Right forelimb (tissue), 1 donor: ENCODE measurements around the gene FFAR1.

Experiments
- DNase-seq: peaks from one replicate; pipeline ENCODE4 v3.0.0-alpha.2; 2018

Gene FFAR1

GRCh38 chr19:35315883-35316282 is 31.8 kb upstream of the FFAR1 start:
- DNase-seq, result no peak

- DNase-seq, result no peak
Observed at GRCh38 chr19:35316560-35316959, 31.1 kb upstream of the FFAR1 start.

DNA sequence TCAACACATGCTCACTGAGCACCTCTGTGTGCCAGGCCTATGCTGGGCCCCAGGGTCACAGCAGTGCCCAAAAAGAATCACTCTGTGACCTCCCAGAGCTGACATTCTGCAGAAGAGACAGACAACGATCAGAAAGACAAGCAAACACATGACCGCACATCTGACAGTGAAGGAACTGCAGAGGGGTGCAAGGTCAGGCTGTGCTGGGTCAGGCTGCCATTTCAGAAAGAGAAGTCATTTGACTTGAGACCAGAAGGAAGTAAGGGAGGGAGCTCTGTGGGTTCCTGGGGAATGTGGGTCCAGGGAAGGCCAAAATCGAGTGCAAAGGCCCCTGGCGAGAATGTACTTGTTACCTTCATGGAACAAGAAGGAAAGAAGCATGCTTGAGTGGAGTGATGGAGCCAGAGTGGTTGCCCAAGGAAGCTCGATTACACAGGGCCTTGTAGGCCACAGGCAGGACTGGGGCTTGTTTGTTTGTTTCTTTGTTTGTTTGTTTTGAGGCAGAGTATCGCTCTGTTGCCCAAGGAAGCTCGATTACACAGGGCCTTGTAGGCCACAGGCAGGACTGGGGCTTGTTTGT is 30.1 kb upstream of the FFAR1 start:
- DNase-seq, result no peak

- DNase-seq, result no peak
Observed at GRCh38 chr19:35318679-35319448, 28.8 kb upstream of the FFAR1 start.

GRCh38 chr19:35320065-35320713 is 27.5 kb upstream of the FFAR1 start:
- no peak for DNase-seq

DNA sequence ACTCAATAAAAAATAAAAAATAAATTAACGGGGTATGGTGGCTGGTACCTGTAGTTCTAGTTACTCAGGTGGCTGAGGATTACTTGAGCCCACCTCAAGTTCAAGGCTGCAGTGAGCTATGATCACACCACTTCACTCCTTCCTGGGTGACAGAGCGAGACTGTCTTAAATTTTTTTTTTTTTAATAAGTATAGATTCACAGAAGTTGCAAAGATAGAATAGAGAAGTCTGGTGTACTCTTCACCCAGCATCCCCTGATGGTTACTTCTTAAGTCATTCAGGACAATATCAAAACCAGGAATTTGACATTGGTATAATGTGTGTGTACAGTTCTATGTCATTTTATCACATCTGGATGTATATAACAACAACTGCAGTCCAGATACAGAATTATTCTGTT is 26.4 kb upstream of the FFAR1 start:
- no peak for DNase-seq

DNA sequence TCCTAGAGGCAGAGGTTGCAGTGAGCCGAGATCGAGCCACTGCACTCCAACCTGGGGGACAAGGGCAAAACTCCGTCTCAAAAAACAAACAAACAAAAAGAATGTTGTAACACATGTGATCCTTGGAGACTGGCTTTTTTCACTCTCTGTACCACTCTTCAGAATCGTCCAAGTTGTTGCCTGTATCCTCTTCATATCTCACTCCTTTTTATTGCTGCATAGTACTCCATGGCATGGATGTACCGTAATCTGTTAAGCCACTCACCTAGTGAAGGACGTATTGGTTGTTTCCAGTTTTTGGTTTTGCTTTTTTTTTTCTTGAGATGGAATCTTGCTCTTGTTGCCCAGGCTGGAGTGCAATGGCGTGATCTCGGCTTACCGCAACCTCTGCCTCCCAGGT is 25.7 kb upstream of the FFAR1 start:
- no peak for DNase-seq

DNA sequence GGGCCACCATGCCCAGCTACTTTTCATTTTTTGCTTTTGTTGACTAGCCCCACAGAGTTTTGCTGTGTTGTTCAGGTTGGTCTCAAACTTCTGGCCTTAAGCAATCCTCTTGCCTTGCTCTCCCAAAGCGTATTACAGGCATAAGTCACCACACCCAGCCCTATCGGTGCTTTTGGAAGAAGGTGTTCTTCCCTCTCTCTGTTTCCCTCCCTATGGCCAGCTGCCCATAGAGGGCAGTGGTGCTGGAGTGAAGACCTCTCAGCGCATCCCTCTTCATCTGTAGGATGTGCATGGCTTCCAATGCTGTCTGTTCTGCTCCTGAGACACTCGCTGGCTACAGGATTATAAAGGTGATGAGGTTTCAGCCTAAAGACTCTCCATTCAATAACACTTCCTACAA is 20.1 kb upstream of the FFAR1 start:
- no peak for DNase-seq

DNA sequence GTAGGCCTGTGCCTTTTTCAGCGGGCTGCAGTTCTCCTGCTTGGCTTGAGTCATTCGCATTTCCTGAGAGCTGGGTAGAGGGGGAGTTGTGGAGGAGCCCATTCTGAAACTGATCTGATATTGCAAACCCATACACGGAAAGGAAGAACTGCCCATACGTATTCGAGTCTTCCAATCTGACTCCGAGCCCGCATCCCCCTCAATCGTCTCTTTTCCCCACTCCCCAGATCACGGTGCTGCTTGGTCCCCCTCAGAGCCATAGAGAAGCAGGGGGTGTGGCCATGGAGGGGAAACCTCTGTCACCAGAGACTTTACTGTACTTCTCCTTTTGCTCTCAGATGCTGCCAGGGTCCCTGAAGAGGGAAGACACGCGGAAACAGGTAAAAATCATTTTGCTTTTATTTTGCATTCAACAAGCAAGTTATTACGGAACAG is 18.8 kb upstream of the FFAR1 start, which contains the start of gene CD22:
TSS of gene CD22 (plus strand) at position 337 of the 435 bp plus-strand sequence. CDS start 2,854 bp downstream, outside the sequence.
- DNase-seq, result no peak

DNA sequence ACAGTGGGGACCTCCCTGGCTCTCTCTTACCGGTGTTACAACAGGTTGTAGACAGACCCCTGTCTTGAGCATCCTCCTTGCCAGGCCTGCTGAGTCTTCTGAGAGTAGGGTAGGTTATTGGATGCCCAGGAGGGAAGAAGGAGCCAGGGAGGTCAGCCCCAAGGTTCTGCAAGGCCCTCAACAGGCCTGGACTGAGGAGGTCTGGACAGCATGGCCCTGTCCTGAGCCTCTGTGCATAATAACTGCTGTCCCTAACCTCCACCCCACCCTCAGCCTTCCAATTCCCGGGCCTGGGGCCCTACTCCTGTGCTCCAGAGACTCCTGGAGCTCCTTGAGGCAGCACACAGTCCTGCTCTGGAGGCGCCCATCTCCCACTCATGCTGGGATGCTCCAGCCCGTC is 18.4 kb upstream of the FFAR1 start:
- DNase-seq, result no peak

DNA sequence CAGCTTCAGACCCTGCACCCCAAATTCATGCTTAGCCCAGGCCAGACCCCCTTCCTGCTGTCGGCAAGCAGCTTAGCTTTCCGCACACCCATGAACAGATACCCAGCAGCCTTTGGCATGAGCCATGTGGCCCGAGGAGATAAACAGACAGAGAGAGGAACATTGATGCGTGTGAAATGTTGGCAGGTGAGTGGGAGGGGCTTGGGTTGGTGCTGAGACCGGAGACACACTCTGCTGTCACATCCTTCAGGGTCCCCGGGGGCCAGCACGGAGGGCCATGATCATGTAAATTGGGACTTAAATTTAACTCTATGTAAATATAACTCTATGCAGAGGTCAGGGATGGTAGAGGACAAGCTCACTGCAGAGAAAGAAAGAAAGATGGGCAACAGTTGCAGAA is 17.2 kb upstream of the FFAR1 start:
- no peak for DNase-seq

DNA sequence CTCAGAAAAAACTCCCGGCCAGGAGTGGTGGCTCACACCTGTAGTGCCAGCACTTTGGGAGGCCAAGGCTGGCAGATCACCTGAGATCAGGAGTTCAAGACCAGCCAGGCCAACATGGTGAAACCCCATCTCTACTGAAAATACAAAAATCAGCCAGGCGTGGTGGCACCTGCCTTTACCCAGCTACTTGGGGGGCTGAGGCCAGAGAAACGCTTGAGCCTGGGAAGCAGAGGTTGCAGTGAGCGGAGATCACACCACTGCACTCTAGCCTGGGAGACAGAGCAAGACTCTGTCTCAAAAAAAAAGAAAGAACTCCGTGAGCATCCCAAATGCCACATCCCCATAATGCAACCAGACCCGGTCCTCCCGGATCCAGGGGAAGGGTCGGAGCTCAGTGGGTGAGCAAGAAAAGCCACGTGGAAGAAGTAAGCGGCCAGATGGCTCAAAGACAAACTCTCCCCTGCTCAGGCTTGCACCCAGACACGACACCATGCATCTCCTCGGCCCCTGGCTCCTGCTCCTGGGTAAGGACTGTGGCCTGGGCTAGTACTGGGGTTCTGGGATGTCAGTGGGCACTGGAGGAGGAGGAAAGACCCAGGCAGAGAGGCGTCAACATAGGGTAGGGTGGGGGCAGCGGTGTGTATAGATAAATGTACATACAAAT is 16.0 kb upstream of the FFAR1 start:
- DNase-seq, result no peak

GRCh38 chr19:35332817-35333216 is 14.9 kb upstream of the FFAR1 start:
- DNase-seq, result no peak

DNA sequence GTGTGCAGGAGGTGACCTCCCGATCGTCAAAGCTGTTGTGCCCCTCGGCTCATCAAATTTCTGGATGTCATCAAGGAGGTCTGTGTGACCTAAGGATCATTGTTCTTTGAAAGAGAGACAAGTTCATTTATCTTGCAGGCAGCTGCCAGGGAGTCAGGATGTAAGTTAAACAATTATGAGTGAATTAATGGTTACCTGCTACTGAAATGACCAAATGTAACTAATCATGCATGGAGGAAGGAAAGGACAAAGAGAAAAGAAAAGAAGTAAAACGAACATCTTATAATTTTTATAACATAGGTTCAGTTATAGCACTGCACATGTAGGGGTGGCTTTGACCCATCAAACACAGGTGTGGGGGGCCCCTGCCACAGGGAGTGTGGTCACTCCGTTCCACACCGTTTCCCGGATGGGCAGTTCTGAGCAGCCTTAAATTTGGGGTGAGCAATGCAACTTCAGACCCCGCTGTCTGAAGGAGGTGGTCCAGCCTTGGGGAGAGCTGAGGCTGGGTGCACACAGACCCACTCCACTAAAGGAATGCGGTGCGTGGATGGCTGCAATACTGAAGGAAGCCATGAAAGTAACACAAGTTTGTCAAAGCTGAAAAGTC is 13.5 kb upstream of the FFAR1 start:
- no peak for DNase-seq

GRCh38 chr19:35336166-35336955 is 11.3 kb upstream of the FFAR1 start:
- DNase-seq, result no peak

DNA sequence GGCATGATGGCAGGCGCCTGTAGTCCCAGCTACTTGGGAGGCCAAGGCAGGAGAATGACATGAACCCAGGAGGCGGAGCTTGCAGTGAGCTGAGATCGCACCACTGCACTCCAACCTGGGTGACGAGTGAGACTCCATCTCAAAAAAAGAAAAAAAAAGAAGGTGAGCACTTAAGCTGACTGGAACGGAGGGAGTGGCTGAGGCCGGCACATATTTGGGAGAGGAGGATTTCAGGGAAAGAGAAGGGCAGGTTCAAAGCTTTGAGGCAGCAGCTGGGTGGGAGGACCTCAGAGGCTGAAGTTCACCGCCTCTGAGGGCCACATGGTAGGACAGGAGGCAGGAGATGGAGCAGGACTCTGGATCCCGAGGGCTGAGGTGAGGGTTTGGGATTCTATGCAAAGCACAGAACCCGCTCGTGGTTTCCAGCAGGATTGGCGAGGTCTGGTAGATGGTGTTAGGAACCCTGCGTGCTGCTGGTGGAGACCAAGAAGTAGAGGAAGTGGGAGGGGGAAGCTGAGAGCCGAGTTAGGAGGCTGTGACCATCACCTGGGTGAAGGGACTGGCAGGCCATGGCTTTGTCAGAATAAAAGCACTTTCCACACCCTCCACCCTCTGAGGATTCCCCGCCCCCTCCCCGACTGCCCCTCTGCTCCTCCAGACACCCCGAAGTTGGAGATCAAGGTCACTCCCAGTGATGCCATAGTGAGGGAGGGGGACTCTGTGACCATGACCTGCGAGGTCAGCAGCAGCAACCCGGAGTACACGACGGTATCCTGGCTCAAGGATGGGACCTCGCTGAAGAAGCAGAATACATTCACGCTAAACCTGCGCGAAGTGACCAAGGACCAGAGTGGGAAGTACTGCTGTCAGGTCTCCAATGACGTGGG is 10.4 kb upstream of the FFAR1 start:
- DNase-seq, result no peak

- no peak for DNase-seq
Observed at GRCh38 chr19:35337984-35338296, 9.8 kb upstream of the FFAR1 start.

DNA sequence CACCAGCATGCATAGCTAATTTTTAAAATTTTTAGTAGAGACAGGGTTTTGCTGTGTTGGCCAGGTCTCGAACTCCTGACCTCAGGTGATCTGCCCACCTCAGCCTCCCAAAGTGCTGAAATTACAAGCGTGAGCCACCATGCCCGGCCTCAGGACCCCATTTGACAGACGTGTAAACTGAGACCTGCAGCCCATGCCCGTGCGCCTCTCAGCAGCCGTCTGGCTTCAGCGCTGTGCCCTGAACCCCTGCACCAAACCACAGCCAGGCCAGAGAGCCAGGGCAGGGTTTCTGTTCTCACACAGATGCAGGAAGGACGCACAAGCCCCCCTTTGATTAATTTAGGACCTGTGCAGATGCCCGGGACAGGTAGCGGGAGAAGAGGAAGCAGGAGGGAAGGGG is 7.3 kb upstream of the FFAR1 start:
- no peak for DNase-seq

DNA sequence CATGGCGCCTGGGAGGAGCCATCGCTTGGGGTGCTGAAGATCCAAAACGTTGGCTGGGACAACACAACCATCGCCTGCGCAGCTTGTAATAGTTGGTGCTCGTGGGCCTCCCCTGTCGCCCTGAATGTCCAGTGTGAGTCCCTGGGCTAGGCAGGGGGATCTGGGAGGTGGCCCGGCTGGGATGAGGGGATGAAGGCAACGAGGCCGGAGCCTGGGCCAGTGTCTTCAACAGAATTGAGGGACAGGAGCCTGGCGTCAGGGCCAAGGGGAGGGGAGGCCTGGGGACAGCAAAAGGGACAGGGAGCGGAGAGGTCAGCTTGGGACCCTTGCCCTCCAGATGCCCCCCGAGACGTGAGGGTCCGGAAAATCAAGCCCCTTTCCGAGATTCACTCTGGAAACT is 6.7 kb upstream of the FFAR1 start:
- no peak for DNase-seq

- no peak for DNase-seq
Observed at GRCh38 chr19:35341565-35342225, 6.0 kb upstream of the FFAR1 start.

- no peak for DNase-seq
Observed at GRCh38 chr19:35342430-35342829, 5.3 kb upstream of the FFAR1 start.
